OCI-M2 (cell line): ENCODE results near the gene CEP131.

Experiments
- DNase-seq: peaks from one replicate; lab custom pipeline; 2025; ENCODE audit not compliant: unreplicated experiment; lab: John Stamatoyannopoulos, UW

CEP131 gene

GRCh38 chr17:81189670-81190530 lies 32.9 kb downstream of the CEP131 start:
- DNase-seq: no peak

GRCh38 chr17:81189016-81189415 lies 33.7 kb downstream of the CEP131 start:
- DNase-seq: no peak

- no peak for DNase-seq
Measured at GRCh38 chr17:81188491-81188840, 34.3 kb downstream of the CEP131 start.

GRCh38 chr17:81187586-81188490 lies 34.9 kb downstream of the CEP131 start:
- DNase-seq: no peak

- DNase-seq: no peak
Measured at GRCh38 chr17:81187120-81187519, 35.6 kb downstream of the CEP131 start.

GRCh38 chr17:81186203-81186602 lies 36.6 kb downstream of the CEP131 start:
- DNase-seq: no peak

GRCh38 chr17:81184555-81184954 lies 38.2 kb downstream of the CEP131 start:
- no peak for DNase-seq

- no peak for DNase-seq
Measured at GRCh38 chr17:81183807-81184206, 39.0 kb downstream of the CEP131 start.

GRCh38 chr17:81183316-81183715 lies 39.4 kb downstream of the CEP131 start:
- no peak for DNase-seq

- DNase-seq: no peak
Measured at GRCh38 chr17:81182596-81182995, 40.2 kb downstream of the CEP131 start.

GRCh38 chr17:81181811-81182185 lies 41.0 kb downstream of the CEP131 start:
- no peak for DNase-seq

GRCh38 chr17:81180836-81181810 lies 41.6 kb downstream of the CEP131 start:
- no peak for DNase-seq

- DNase-seq: no peak
Measured at GRCh38 chr17:81179861-81180260, 42.9 kb downstream of the CEP131 start.

GRCh38 chr17:81179220-81179619 lies 43.5 kb downstream of the CEP131 start:
- no peak for DNase-seq

GRCh38 chr17:81178136-81179091 lies 44.4 kb downstream of the CEP131 start:
- DNase-seq: no peak

GRCh38 chr17:81176666-81177065 lies 46.1 kb downstream of the CEP131 start:
- no peak for DNase-seq

GRCh38 chr17:81173762-81174155 lies 49.0 kb downstream of the CEP131 start:
- DNase-seq: no peak

- DNase-seq: no peak
Measured at GRCh38 chr17:81173052-81173761, 49.6 kb downstream of the CEP131 start.

GRCh38 chr17:81171941-81172340 lies 50.8 kb downstream of the CEP131 start:
- no peak for DNase-seq
